Fibroblast of peridontal ligament (primary cell): ENCODE measurements around the gene ANXA10.
"Not testable (repeated sequence)": the region's sequence is repeated elsewhere in the genome, so short reads cannot be mapped to it uniquely, and the experiment has no call there.

ENCODE experiments used
- DNase-seq: peaks from one replicate; pipeline ENCODE4 v3.0.0-alpha.2; 2010; ENCODE audit errors: extremely low read depth

The ANXA10 gene

DNA sequence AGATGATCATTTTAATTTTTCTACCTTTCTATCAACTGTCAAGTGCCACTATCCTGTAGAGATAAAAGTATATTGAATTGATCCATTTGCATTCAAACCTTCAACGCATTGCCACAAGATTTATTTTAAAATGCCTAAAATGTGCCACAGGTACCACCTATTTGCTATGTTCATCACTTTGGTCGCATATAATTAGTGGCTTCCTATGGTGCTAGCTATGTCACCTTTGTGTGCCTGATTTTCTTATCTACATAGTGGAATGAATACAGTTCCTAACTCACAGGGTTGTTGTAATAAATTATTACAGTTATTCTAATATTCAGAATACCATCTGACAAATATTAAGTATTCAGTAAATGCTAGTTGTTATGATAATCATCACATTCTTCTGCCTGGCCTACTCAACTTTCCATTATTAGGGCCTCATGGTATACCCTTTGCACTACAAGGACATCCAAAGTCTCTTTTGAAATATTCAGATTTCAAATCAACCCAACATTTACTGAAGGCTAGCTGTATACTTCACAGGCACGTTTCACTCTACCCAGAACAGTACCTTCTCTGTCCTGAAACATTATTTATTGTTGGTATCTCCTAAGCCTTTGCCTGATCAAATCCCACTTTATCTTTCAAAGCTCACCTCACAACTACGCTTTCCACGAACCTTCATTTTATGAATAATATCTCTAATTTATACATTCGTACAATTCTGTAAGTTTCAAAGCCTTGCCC, 62.4 kb downstream of the ANXA10 start:
- no peak for DNase-seq

DNA sequence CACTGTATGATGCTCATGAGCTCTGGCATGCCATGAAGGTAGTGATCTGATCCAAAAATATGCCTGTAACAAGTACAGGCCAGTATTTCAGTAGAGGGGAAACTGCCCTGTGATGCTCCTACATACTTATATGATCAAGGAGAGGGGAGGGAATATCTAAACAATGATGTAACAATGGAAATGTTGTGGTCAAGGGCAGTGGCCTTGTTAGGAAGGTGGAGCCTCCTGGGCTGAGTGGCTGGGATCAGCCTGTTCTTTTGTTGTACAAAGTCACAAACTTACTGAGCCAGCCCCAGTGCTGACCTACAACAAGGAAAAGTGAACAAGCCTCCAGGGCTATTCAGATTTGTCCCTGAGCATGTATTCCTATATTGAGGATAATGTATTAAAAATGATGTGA, 70.3 kb downstream of the ANXA10 start:
- DNase-seq = no peak

DNA sequence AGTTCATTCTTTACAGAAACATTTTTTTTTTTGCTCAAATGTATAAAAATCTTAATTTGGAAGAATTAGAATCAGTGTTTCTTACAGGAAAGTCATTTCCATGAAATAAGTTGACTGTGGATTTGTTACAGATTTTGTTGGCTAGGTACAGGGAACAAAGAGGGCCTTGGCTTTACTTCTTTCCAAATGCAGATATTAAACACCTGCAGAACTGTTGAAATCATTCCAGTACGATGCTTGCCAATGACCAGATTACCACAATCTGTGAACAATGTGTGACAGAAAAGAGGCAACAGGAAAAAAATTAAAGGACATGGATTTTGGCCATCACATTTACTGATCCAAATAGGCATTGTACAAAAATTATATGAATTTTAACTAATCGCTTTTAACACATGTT, 70.8 kb downstream of the ANXA10 start:
- no peak for DNase-seq

DNA sequence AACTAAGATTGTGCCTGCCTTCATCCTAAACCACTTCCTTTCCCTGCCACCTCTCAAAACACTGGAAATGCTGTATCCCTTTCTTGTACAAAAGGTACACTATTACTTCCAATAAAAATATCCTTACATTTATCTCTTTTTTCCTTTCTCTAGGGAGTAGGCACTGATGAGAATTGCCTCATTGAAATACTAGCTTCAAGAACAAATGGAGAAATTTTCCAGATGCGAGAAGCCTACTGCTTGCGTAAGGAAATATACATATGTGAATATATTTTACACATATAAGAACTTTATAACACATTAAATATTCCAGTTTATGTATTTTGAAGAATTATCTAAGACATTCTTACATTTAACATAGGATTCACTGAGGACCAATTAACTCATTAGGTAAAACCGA, 71.7 kb downstream of the ANXA10 start:
- no peak for DNase-seq

DNA sequence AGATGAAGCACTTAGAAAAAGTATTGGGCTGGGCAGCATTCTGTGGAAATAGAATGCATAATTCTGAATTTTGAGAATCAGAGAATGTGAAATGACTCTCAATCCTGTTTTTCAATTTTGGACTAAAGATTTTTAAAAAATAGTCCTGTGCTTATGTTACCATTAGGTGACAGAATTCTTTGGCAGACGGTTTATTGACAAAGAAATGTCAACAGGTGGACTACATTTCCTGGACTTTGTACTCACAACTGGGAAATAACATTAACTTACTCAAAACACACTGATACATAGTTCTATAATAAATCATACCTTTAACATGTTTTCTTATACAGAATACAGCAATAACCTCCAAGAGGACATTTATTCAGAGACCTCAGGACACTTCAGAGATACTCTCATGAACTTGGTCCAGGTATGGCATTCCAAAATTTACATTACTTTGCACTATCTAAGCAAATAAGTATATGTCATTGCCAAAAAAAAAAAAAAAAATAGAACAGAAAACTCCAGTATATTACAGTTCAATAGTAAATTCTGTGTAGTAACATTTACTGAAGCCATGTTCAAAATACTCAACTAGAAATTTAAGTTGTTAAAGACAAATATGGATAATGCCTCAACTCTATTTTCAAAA, 72.7 kb downstream of the ANXA10 start:
- no peak for DNase-seq

DNA sequence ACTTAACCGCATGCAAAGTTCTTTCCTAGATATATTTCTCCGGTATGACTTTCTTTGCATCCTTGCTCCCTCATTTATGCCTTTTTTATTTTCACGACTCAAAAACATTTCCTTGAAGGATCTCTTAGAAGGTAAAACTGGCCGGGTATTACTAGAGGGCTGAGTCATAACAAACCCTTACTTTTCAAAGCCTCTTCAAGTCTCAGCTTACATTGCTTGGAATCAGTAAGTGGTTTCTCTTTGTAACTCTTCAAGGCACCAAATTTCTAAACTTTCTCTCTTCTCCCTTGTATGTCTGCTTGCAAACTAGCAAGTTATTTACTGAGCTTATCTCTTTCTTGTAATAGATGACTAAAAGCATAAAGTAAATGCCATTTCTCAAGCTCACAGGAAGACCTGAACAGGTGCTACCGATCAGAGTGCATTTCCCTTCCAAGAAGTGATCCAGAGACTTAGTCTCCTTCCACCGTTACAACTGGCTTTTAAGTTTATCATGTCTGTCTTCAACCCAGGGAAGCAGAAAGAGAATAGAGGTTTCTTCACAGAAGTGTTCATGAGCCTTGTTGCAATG, 75.5 kb downstream of the ANXA10 start:
- peak; percentile 54 for DNase-seq

DNA sequence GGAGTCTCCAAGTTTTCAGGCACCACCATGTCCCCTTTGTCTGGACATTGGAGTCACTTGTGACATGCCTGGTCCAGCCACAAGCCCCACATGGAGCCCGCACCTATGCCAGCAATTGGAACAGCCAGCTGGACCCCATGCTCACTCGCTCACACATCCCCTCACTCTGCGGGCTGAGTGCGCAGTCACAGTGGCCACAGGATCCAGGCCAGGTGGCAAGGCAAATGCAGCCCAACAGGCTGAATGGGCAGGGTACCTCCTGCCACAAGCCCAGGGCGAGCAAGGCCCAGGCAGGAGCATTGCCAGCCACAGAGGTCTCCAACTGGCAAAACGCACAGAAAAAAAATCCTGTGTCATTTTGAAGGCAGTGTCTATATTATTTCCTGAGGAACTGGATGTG, 82.0 kb downstream of the ANXA10 start:
- no peak for DNase-seq

DNA sequence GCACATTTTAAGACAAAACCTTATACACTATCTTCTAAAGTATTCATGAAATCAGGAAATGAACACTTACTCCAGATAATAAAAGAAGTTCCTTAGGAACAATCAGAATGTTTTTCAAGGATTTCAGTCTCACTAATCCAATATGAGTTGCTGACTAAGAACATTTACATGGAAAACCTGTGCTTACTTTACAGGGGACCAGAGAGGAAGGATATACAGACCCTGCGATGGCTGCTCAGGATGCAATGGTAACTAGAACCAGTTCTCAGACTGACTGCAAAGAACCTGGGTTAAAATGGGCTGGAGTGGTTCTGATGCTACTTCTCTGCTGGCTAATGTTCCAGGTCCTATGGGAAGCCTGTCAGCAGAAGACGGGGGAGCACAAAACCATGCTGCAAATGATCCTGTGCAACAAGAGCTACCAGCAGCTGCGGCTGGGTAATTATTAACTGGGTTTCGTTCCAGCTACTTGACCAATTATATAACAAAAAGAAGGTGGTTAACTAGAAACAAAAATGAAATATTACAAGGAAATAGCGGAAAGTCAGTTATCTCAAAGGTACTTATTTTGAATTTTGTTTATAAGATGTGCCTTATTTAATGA, 85.3 kb downstream of the ANXA10 start:
- no peak for DNase-seq

DNA sequence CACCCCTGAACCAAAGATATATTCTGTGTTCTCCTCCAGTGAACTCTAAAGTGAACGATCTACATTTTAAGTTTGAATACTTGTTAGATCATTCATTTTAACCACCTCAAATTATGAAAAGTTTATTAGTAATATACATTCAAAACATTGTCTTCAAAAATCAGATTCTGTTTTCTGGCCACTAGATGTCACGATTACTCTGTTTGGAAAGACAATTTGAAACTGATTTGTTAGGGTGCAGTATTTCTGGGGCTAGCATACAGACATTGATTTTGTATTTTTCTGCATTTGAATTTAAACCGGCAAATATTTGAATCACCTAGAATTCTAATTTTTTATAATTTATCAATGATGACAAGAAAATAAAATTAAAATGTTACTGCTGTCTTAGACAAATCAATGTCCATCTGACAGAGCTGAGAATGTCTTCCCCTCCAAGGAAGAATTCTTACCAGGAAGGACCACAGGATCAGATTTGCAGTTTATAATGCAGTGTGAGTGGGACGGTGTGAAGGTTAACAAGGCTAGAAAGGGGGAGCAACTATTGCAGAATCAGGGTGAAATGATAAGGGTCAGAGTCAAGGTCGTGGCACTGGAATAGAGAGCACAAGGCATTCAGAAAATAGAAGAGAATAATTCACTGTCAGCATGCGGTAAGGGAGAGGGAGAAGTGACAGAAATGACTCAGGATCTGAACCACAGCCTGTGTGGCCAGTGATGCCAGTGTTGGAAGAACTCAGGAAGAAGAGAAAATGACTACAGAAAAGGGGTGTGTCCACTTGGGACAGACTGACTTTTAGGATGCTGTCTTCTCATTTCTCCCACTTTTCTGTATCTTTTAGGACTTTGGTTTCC, 91.6 kb downstream of the ANXA10 start:
- DNase-seq = peak; percentile 71

DNA sequence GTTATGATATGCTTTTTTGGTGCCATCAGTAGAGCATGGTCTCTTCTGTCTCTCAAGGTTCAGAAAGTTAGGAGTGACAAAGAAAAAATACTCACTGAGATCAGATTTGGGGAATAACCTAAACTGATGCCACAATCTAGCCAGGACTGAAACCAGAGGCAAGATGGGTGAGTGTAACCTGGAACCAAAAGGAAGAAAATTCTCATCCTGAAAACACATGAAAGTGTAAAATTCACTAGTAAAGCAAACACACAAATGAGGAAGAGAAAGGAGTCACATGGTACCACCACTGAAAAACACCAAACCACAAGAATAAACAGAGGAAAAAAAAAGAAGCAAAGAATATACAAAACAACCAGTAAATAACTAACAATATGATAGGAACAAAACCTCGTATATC, 96.4 kb downstream of the ANXA10 start:
- no peak for DNase-seq

DNA sequence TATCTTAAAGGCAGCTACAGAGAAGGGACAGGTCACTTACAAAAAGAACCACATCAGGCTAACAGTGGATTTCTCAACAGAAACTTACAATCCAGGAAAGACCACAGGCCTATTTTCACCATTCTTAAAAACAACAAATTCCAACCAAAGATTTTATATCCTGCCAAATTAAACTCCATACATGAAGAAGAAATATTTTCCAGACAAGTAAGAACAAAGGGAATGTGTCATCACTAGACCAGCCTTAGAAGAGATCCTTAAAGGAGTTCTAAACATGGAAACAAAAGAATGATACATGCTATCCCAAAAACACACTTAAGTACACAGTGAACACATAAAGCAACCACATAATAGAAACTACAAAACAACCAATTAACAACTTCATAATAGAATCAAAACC, 105.6 kb downstream of the ANXA10 start:
- peak; percentile 51 for DNase-seq

DNA sequence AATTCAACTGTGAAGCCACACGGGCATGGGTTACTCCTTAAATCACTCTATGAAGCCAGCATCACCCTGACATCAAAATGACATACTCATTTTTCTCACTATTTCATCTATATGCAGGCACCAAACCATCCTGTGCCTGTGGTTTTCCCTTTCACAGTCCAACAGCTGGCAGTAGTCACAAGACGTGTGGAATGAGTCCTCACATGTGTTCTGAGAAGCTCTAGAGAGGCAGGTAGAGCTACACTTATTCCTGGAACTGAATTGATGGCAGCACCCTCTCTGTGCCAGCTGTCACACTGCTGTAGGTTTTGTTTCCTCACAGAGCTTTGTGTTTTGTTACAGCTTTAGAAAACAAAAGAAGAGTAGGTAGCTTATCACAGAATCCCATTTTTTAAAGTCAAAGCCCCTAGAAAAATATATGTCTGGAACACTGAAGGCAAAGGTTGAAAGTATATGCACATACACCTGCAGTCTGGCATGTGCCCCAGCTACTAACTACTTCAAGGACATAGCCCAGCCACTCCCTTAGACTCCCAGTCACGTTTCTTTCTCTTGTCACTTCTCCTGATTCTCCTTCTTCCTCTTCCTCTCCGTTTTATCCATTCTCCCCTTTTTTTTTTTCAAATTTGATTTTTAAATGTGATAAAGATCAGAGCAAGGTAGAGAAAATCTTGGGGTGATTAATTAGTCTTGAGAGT, 107.1 kb downstream of the ANXA10 start:
- DNase-seq = no peak

DNA sequence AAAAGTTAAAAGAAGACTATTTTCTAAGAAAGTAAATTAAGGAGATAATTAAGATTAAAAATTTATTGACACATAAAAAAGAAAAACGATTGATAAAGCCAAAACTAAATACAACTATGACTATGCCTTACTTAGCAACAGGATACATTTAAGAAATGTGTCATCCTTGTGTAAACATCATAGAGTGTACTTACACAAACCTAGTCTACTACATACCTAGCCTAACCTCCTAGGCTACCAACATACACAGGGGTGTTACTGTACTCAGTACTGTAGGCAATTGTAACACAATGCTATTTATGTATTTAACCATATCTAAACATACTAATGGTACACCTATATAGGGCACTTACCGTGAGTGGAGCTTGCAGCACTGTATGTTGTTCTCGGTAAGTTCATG, 108.3 kb downstream of the ANXA10 start:
- DNase-seq = no peak

DNA sequence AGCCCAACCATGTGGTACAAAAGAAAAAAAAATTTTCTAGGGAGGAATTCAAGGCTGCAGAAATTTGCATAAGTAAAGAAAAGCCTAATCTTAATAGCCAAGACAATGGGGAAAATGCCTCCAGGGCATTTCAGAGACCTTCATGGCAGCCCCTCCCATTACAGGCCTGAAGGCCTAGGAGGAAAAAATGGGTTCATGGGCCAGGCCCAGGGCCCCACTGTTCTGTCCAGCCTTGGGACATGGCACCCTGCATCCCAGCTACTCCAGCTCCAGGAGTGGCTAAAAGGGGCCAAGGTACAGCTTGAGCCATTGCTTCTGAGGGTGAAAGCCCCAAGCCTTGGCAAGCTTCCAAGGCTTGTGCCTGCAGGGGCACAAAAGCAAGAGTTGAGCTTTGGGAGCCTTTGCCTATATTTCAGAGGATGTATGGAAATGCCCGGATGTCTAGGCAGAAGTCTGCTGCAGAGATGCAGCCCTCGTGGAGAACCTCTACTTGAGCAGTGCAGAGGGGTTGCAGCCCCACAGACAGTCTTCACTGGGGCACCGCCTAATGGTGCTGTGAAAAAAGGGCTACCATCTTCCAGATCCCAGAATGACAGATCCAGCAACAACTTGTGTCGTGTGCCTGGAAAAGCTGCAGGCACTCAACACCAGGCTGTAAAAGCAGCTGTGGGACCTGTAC, 111.0 kb downstream of the ANXA10 start:
- no peak for DNase-seq

DNA sequence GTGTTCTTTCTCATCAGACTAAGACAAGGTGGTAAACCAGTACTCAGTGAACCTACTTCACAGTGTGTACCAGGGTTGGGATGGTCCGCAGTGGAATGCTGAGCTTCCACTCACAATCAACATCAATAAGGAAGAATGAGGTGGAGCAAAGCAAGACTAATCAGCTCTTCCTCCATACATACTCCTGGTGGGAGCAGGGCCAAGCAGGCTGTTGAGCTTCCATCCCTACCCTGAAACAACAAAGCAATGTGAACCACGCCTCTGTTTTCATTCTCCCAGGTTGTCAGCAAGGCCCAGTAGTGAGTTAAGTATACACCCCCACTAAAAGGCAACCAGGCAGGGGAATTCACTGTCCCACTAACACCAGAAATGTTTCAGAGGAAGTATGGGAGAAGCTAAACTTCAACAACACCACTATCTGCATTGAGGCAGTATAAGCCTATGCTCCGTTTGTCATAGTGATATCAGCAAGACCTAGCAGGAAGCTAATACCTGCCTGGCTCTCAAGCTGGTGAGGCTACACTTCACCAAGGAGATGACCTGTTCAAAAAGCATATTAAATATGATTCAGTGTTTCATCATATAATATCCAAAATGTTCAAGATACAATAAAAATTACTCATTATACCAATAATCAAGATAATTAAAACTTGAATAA, 116.7 kb downstream of the ANXA10 start:
- no peak for DNase-seq

DNA sequence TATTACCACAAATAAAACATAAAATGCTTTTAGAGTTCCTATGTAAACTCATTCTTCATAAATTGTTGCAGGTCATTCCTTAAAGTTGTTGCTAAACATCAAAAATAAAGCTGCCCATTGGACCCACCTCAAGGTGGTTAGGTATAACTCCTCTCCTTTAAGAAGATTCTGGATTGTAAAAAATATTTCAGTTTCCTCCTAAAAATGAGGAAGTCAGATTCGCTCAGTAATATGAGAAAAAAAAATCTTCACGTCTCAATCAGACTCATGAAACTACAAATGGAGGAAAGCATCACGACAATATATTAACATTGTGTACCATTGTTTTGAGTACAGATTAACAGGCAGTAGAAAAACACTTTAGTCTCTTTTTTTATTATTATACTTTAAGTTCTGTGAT, 120.3 kb downstream of the ANXA10 start:
- DNase-seq = no peak

DNA sequence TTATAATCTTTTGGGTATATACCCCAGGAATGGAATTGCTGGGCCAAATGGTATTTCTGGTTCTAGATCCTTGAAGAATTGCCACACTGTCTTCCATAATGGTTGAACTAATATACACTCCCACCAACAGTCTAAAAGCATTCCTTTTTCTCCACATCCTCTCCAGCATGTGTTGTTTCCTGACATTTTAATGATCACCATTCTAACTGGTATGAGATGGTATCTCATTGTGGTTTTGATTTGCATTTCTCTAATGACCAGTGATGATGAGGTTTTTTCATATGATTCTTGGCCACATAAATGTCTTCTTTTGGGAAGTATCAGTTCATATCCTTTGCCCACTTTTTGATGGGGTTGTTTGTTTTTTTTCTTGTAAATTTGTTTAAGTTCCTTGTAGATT, 121.2 kb downstream of the ANXA10 start:
- DNase-seq = not testable (repeated sequence)

DNA sequence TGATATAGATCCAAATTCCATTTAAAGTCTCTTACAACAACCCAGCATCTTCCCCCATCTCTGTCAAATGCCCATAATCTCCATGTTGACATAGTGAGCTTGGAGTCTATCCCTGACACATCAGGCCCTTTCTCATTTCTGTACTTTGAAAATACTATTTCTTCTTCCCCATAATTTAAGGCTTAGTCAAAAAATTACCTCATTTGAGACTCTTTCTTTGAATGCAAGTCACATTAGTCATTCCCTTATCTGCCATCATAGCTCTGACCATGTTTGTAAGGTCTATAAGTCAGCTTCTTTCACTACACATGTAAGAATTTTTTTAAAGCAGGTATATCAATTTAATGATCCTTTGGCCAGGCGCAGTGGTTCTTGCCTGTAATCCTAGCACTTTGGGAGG, 126.3 kb downstream of the ANXA10 start:
- DNase-seq = peak; percentile 46

DNA sequence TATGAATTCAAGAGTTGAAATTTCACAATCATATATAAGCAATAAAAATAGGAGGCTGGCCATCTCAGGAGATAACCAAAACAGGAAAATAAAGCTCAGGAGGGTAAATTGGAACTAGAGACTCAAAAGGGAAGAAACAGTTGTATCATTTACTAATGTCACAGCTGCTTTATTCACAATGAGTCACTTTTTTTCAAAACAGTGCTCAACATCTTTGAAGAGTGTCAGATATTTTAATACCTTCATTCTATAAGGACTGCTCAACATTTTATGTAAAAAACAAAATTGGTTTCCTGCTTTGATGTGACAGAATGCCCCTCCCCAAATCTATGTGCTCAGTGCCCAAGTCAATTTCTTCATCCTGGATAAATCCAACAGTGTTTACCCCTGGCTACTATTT, 128.6 kb downstream of the ANXA10 start:
- no peak for DNase-seq

DNA sequence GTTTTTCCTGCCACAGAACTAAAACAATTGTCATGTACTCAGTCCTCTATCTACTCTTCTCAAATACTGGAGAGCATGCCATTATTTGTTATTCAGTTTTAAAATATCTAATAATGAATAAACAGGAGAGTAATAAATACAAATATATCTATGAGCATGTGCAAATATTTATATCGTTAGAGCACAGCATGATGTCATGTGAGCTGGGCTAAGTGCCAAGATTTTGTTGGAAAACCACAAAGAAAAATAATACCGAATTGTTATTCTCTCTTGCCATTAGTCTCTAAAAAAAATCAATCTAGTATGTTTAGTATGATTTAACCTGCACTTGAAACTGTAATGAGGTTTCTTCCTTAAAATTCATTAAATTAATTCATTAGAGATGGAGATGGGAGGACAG, 129.0 kb downstream of the ANXA10 start:
- DNase-seq = peak; percentile 83
